Stimulated activated CD8-positive, alpha-beta memory T cell treated with anti-CD3 and anti-CD28 coated beads, Interleukin-15, amount 100 ng/mL, for 24 hours (primary cell): ENCODE results near the gene NCKAP1.

Experiments
- DNase-seq: peaks from one replicate; pipeline ENCODE4 v3.0.0-alpha.2; 2020; ENCODE audit warnings: low read depth

Gene NCKAP1

DNA sequence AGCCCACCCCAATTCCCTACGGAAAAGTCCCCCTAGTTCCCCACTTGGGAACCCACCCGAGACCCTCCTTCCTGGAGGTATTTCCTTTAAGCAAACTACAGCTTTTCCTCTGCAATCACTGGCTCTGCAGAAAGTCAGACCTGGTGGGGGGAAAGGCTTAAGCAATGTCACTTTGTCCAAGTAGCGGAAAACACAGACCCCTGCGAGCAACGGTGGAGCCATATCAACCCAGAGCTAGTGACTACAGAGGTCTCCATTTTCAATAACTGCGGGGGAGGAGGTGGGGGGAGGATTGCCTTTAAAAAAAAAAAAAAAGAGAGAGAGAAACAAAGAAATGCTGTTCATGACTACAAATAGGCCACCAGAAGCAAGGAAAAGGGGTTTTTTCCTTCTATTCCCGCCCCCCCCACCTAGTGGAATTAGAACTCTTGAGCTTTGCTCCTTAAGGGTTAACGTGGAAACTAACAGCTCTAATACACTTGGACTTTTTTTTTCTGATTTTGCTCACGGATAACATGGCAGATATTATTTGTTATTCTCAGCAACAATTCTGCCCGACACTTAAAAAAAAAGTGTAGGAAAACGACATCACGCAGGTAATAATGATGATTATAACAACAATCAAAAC is 170.7 kb downstream of the NCKAP1 start:
- DNase-seq = no peak

DNA sequence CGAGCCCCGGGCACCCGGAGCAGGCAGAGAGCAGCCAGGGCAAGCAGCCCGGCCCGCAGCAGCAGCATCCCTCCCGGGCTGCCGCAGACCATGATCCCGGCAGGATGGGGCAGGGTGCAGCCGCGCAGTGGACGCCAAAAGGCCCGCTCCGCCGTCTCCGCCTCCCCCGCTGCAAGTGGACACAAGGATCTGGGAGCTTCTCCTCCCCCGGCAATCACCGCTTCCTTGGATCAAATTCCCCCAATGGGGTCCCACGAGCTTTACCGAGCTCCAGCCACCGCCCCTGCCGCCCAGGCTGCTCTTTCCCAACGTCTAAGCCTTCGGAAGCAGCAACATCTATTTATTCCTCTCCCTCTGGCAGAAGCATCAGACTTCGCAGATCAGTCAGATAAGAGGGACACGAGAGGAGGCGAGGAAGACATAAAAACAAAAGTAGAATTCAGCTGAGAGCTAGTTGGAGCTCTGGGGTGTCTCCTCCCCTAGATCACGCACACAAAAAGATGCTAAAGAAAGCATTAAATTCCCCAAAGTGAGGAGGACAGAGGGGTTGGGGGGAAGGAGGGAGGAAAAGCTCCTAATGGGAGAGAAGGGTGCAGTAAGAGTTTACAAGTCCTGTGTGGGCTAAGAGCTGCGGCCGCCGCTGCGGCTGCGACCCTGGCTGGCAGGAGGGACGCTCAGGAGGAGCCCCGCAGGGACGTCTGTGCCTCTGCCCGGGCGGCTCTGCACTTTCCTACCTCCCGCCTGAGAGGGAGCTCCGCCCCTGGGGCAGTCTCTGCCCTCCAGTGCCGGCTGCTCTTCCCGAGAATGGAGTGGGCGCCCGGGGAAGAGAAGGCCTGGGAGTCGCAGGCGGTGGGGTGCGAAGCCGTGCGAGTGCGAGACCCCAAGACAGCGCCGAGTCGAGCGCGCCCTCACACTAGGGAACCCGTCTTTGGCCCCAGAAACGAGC is 171.5 kb downstream of the NCKAP1 start, which contains the start of gene FRZB:
FRZB (minus strand) TSS at position 177 of the 946 bp plus-strand sequence; CDS start at position 92, 85 bp downstream.
- DNase-seq = no peak

DNA sequence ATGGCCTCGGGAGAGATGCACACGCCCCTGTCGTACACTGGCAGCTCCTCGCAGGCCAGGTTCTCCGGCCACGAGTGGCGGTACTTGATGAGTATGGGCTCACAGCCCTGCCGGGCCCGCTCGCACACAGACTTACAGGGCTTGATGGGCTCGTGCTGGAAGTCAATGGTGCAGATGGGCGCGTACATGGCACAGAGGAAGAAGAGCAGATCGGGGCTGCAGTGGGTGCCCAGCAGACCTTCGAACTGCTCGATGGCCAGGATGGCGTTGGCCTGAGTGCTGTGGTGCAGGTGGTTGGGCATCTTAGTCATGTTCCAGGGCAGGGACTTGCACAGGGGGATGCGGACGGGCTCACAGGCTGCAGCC is 172.2 kb downstream of the NCKAP1 start:
- no peak for DNase-seq

DNA sequence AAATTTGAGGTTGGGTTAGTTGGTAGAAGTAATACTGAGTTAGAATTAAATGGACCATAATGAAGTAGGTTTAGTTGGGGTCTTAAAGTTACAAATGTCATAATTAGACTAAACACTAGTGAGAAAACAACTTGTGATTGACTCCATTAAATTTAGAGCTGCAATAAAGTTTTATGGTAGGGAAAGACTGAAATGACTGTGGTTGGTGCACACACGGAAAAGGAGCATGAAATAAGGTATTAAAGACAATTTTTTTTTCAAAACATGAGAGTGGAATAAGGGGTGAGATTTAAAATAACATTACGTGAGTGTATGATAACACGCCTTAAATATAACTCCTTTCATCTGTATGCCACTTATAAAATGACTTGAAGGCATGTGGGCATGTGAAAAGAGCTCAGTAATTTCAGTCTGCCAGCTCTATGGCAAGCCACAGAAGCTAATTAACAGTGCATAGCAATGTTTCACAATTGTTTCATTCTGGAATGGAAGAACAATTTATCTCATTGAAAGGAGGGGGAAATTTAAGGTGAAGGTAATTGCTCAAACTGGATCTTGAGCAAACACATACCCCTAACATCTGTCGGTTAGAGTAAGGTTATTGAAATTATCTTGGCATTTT is 173.2 kb downstream of the NCKAP1 start:
- no peak for DNase-seq

DNA sequence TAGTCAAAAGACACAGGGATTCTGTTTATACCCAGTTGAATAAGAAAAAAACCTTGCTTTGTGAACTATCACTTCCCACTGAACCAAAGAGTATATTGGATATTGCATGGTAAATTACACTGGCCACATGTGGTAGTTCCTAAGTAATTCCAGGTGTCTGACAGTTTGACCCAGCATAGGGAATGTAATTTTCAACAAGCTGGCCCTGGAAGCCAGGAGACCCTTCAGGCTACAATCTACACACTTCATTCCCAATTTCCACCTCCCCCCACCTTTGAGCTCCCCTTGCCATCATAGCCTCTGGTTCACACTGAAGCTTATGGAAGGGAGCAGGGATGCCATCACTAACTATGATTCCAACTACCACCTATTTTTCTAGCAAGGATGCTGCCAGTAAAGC is 174.6 kb downstream of the NCKAP1 start:
- DNase-seq = no peak

DNA sequence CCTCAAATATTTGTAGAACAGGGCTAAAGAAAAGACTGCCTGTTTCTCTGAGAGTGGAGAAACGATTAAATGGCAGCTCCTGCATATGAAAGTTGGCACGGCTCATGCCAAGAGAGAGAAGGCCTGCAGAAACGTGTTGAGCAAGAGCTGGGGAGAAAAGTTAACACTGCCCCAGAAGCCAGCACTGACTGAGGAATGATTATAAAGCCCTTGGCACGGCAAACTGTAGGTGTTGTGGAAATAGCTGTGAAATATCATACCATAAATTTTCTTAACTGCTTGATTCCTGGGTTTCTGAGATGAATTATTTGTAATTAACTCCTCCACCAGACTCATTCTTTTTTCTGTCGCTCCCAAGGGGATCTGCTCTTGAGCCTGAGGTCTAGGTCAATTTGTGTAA is 176.2 kb downstream of the NCKAP1 start:
- DNase-seq = no peak

DNA sequence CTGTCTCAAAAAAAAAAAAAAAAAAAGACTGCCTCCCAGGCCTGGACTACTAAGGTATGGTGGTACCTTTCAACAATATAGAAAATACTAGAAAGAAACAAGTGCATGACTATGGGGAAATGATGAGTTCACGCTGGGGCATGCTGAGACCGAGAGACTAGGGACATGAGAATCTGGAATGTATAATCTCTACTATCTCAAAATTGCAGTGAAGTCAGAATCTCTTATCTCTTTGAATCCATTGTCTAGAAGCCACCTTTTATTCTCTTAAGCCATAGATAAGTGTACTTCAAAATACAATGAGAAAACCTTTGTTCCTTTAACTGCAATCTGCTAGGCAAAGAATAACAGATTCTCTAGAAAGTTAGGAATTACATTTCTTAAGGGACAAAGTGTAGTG is 177.4 kb downstream of the NCKAP1 start:
- DNase-seq = no peak
